Liver (tissue), 3 donors: Measurements from ENCODE around the gene TOLLIP.

Source experiments
- ATF3 ChIP-seq: IDR thresholded peaks from 2 replicates; pipeline ENCODE4 v1.6.1; 2016; ENCODE audit warnings: antibody characterized with exemption
- CTCF ChIP-seq: fragments of 150-350 bp; IDR thresholded peaks from 2 replicates; pipeline ENCODE4 v1.5.1; 2017; ENCODE audit warnings: improper control_type of control experiment, low read depth, low read length; ENCODE audit not compliant: missing input control
- JUND ChIP-seq, 2 donors: IDR thresholded peaks; 2 replicates each; pipeline ENCODE4 v1.6.1; 2016; ENCODE audit warnings: antibody characterized with exemption in 2 of 2
- RAD21 ChIP-seq, 2 donors: IDR thresholded peaks; 2 replicates each; pipeline ENCODE4 v1.6.1; 2016; ENCODE audit warnings: antibody characterized with exemption in 2 of 2, mild to moderate bottlenecking in 2 of 2
- REST ChIP-seq: IDR thresholded peaks from 2 replicates; pipeline ENCODE4 v1.6.1; 2016; ENCODE audit warnings: antibody characterized with exemption, mild to moderate bottlenecking
- YY1 ChIP-seq: IDR thresholded peaks from 2 replicates; pipeline ENCODE4 v1.6.1; 2016; ENCODE audit warnings: antibody characterized with exemption, mild to moderate bottlenecking
- donor health status: healthy.
- donor health status: healthy.

GRCh38 chr11:1258401-1259075, 50.9 kb downstream of the TOLLIP start:
- no peak for TF ChIP-seq YY1
- no peak for TF ChIP-seq CTCF
- TF ChIP-seq REST = no peak
- TF ChIP-seq ATF3 = no peak
- TF ChIP-seq RAD21 (IDR thresholded peaks at IDR 0.05) = no peak
- no peak for TF ChIP-seq JUND (IDR thresholded peaks at IDR 0.05)
